MM.1S (cell line): ENCODE data around the gene GAL.

Source experiments
- DNase-seq: peaks from one replicate; pipeline ENCODE4 v3.0.0-alpha.2; 2015
- H2AFZ ChIP-seq: fragments of 300-600 bp; sonication (generic); 2 replicates; pipeline ENCODE4 v1.6.0; 2016; ENCODE audit warnings: antibody characterized with exemption, low read length
- H3F3A ChIP-seq: fragments of 300-600 bp; sonication (generic); 2 replicates; pipeline ENCODE4 v1.6.1; 2016; ENCODE audit warnings: mild to moderate bottlenecking, antibody characterized with exemption, low read length, moderate library complexity, mixed read lengths; ENCODE audit not compliant: insufficient read depth
- H3K27ac ChIP-seq: fragments of 300-600 bp; sonication (generic); 2 replicates; pipeline ENCODE4 v1.5.1; 2016; ENCODE audit warnings: mild to moderate bottlenecking, low read length
- H3K27me3 ChIP-seq: fragments of 300-600 bp; sonication (generic); replicated peaks from 2 replicates; pipeline ENCODE4 v1.6.0; 2016; ENCODE audit warnings: low read length; ENCODE audit not compliant: insufficient read depth
- H3K36me3 ChIP-seq: fragments of 300-600 bp; sonication (generic); replicated peaks from 2 replicates; pipeline ENCODE4 v1.6.1; 2016; ENCODE audit warnings: mild to moderate bottlenecking, low read length, mixed read lengths; ENCODE audit not compliant: insufficient read depth
- H3K4me1 ChIP-seq: fragments of 300-600 bp; sonication (generic); 2 replicates; pipeline ENCODE4 v1.6.1; 2016; ENCODE audit warnings: low read length, mixed read lengths
- H3K4me2 ChIP-seq: fragments of 300-600 bp; sonication (generic); 2 replicates; pipeline ENCODE4 v1.6.0; 2016; ENCODE audit warnings: low read depth, low read length
- H3K4me3 ChIP-seq: fragments of 300-600 bp; sonication (generic); 2 replicates; pipeline ENCODE4 v1.5.1; 2016; ENCODE audit warnings: low read length, mixed read lengths
- H3K79me2 ChIP-seq: fragments of 300-600 bp; sonication (generic); 2 replicates; pipeline ENCODE4 v1.6.1; 2016; ENCODE audit warnings: mixed run types, low read length, mixed read lengths
- H3K9ac ChIP-seq: fragments of 300-600 bp; sonication (generic); 2 replicates; pipeline ENCODE4 v1.6.1; 2016; ENCODE audit warnings: low read length, mixed read lengths
- H3K9me2 ChIP-seq: fragments of 300-600 bp; sonication (generic); replicated peaks from 2 replicates; pipeline ENCODE4 v1.6.1; 2016; ENCODE audit warnings: mild to moderate bottlenecking, low read length, mixed read lengths; ENCODE audit not compliant: insufficient read depth
- H3K9me3 ChIP-seq: fragments of 300-600 bp; sonication (generic); replicated peaks from 2 replicates; pipeline ENCODE4 v1.6.1; 2016; ENCODE audit warnings: mild to moderate bottlenecking, low read length, mixed read lengths; ENCODE audit not compliant: insufficient read depth
- H4K20me1 ChIP-seq: fragments of 300-600 bp; sonication (generic); 2 replicates; pipeline ENCODE4 v1.6.1; 2016; ENCODE audit warnings: mild to moderate bottlenecking, low read length, moderate library complexity, mixed read lengths; ENCODE audit not compliant: insufficient read depth
- CTCF ChIP-seq: fragments of 300-600 bp; sonication (generic); IDR thresholded peaks from 2 replicates; pipeline ENCODE4 v1.5.1; 2016; ENCODE audit warnings: antibody characterized with exemption, low read length, mixed read lengths
- EZH2 ChIP-seq: fragments of 300-600 bp; sonication (generic); optimal IDR thresholded peaks from 2 replicates; pipeline ENCODE3; 2017; ENCODE audit warnings: low read depth, mild to moderate bottlenecking, antibody characterized with exemption, low read length, mixed read lengths
- EZH2phosphoT487 ChIP-seq: fragments of 300-600 bp; sonication (generic); IDR thresholded peaks from 2 replicates; pipeline ENCODE4 v1.6.1; 2018; ENCODE audit warnings: antibody characterized with exemption, low read length

The GAL gene

GRCh38 chr11:68651985-68652682 lies 32.2 kb upstream of the GAL start:
- H3F3A ChIP-seq: no peaks in the 10 kb centered on the region
- no peaks in the 10 kb centered on the region for H3K36me3 ChIP-seq
- H3K27me3 ChIP-seq: peaks cover 59% of the 10 kb centered on the region
- no peaks in the 10 kb centered on the region for H4K20me1 ChIP-seq
- H3K4me1 ChIP-seq: no peaks in the 10 kb centered on the region
- TF ChIP-seq EZH2: no peak
- no peak for TF ChIP-seq CTCF
- no peak for TF ChIP-seq EZH2phosphoT487
- no peak overlapping the region for H3K4me3 ChIP-seq
- no peak for DNase-seq
- no peaks in the 10 kb centered on the region for H3K79me2 ChIP-seq
- no peak overlapping the region for H2AFZ ChIP-seq
- H3K27ac ChIP-seq: no peak overlapping the region
- no peak overlapping the region for H3K9ac ChIP-seq
- no peaks in the 10 kb centered on the region for H3K9me2 ChIP-seq
- no peaks in the 10 kb centered on the region for H3K9me3 ChIP-seq
- H3K4me2 ChIP-seq: no peak overlapping the region

GRCh38 chr11:68652683-68653156 lies 31.6 kb upstream of the GAL start:
- Histone ChIP-seq H4K20me1 (no peaks in the 10 kb centered on the region), H3K36me3 (no peaks in the 10 kb centered on the region), H3K27ac (no peak overlapping the region), H3K27me3 (peaks cover 59% of the 10 kb centered on the region), H3K4me2 (no peak overlapping the region), H3K9me2 (no peaks in the 10 kb centered on the region), H3K9me3 (no peaks in the 10 kb centered on the region), H3K79me2 (no peaks in the 10 kb centered on the region), H3F3A (no peaks in the 10 kb centered on the region), H3K4me3 (no peak overlapping the region), H3K4me1 (no peaks in the 10 kb centered on the region), H2AFZ (no peak overlapping the region), H3K9ac (no peak overlapping the region)
- no peak for DNase-seq
- TF ChIP-seq CTCF (no peak), EZH2 (no peak), EZH2phosphoT487 (no peak)

- H3K27ac ChIP-seq: no peak overlapping the region
Observed at GRCh38 chr11:68653486-68654430, 30.6 kb upstream of the GAL start.

More at GRCh38 chr11:68653486-68654430, 30.6 kb upstream of the GAL start:
- Histone ChIP-seq H3K9me2 (no peaks in the 10 kb centered on the region), H3K79me2 (no peaks in the 10 kb centered on the region), H3K27me3 (peaks cover 68% of the 10 kb centered on the region), H2AFZ (no peak overlapping the region), H3K4me3 (no peak overlapping the region), H3F3A (no peaks in the 10 kb centered on the region), H3K4me1 (no peaks in the 10 kb centered on the region), H3K36me3 (no peaks in the 10 kb centered on the region), H3K9ac (no peak overlapping the region), H3K4me2 (no peak overlapping the region), H4K20me1 (no peaks in the 10 kb centered on the region), H3K9me3 (no peaks in the 10 kb centered on the region)
- DNase-seq: no peak
- TF ChIP-seq EZH2 (no peak), CTCF (no peak), EZH2phosphoT487 (no peak)
